HG03442 (cell line): ENCODE measurements around the gene PRDM2.

Experiments
- ATAC-seq: cut with Tn5 transposase; IDR thresholded peaks from one replicate; pipeline ENCODE4 v1.9.1; 2021; ENCODE audit warnings: mild to moderate bottlenecking, moderate library complexity; ENCODE audit not compliant: unreplicated experiment

PRDM2 gene

DNA sequence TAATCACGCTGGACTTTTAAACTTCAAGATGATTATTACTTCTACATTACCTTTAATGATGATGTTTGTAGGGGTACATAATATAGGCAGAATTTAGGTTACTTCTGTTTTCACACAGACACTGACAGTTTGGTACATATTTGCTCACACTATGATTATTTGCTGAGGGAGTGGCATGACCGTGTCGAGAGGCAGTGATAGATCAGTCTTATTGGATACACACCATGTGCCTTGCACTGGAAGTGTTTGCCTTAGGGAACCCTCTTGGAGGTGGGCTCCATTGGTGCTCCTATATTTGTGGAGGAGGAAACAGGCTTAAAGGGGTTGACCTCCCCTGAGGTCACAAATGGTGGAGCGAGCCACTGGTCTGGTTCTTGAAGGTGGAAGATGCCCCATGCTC lies 132.1 kb downstream of the PRDM2 start:
- no peak for ATAC-seq

DNA sequence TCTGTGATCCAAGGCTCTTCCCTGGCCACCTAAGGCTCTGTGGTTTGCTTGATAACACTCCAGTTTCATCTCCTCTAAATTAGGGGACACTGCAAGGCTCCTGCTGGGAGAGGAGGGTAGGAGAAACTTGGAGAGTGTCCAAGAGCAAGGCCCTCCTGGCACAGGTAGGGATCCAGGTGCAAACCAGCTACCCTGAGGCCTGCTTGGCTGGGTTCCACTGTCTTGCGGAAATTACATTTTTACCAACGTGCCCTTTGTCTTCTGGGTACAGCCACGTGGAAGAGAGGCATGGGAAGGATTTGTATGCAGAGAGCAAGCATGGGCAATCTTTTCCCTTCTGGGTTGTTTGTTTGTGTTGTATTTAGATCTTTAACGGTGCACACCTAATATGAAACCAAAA lies 132.5 kb downstream of the PRDM2 start:
- ATAC-seq = no peak

DNA sequence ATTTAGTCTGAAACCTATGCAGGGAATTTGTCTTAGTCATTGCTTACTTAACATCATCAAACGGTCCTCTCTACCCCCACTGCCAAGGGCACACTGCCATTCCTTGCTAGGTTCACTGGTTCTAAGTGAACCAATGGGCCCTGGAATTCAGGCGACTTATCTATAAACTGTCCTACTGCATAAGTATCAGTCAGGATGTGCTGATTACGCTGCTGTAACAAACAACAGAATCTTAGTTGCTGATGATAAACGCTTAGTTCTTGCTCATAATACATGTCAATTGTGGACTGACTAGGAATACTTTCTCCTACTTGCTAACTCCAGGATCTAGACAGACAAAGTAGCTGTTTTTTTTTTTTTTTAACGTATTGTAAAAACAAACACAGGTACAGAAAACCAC lies 136.1 kb downstream of the PRDM2 start:
- no peak for ATAC-seq

DNA sequence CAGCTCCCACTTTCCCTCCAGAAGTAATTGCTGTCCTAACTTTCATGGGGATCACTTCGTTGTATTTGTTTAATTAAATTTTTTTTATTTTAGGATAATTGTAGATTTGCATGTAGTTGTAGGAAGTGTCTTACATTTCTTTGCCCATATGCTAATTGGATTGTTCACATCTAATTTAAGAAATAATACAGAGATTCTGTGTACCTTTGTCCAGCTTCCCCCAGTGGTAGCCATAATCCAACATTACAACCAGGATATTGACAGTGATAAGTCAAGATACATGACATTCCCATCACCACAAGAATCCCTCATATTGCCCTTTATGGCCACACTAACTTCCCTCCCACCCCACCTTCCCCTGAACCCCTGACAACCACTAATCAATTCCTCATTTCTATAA lies 136.6 kb downstream of the PRDM2 start:
- no peak for ATAC-seq

DNA sequence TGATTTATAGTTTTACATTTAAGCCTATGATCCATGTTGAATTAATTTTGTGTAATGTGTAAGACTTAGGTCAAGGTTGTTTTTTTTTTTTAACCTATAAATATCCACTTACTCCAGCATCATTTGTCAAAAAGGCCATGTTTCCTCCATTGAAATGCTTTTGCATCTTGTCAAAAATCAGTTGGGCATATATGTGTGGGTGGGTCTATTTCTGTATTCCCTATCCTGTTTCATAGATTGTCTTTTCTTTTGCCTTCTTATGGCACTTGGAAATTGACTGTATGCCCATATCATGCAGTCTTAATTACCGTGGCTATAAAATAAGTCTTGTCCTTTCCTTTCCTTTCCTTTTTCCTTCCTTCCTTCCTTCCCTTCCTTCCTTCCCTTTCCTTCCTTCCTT lies 138.2 kb downstream of the PRDM2 start:
- no peak for ATAC-seq

DNA sequence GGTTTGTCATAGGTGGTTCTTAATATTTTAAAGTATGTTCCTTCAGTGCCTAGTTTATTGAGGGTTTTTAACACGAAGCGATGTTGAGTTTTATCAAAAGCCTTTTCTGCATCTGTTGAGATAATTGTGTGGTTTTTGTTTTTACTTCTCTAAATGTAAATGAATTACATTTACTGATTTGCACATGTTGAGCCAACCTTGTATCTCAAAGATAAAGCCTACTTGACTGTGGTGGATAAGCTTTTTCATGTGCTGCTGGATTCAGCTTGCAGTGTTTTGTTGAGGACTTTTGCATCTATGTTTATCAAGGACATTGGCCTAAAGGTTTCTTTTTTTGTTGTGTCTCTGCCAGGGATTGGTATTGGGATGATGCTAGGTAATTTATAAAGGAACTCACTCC lies 142.5 kb downstream of the PRDM2 start:
- no peak for ATAC-seq

DNA sequence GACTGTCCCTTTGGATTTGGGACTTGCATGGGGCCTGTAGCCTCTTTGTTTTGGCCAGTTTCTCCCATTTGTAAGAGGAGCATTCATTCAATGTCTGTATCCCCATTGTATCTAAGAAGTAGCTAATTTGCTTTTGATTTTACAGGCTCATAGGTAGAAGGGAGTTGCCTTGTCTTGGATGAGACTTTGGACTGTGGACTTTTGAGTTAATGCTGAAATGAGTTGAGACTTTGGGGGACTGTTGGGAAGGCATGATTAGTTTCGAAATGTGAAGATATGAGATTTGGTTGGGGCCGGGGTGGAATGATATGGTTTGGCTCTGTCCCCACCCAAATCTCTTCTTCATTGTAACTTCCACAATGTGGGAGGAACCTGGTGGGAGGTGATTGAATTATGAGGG lies 151.7 kb downstream of the PRDM2 start:
- no peak for ATAC-seq

DNA sequence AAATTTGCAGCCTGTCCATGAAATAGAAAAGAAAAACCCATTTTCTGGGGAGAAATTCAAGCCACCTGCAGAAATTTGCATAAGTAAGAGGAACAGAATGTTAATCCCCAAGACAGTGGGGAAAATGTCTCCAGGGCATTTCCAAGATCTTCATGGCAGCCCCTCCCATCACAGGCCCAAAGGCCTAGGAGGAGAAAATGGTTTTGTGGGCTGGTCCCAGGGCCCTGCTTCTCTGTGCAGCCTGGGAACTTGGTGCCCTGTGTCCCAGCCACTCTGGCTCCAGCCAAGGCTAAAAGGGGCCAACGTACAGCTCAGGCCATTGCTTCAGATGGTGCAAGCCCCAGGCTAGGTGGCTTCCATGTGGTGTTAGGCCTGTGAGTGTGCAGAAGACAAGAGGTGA lies 155.6 kb downstream of the PRDM2 start:
- ATAC-seq = no peak

DNA sequence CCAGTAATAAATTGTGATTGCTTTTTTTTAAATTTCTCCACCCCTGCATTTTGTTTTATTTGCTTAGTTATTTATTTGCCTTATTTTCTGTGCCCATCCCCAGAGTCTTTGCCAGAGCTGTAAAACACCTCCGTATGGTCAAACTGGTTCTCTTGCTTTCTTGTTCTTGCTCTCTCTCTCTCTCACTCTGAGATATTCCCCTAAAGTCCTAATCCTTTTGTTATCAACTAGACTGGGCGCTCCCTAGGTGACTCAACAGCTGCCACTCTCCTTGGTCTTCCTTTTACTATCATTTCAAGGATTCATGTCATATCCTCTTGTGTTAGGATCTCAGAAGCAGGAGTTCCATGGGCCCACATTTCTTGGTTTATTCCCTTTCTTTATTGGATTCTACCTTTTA lies 160.0 kb downstream of the PRDM2 start:
- no peak for ATAC-seq

DNA sequence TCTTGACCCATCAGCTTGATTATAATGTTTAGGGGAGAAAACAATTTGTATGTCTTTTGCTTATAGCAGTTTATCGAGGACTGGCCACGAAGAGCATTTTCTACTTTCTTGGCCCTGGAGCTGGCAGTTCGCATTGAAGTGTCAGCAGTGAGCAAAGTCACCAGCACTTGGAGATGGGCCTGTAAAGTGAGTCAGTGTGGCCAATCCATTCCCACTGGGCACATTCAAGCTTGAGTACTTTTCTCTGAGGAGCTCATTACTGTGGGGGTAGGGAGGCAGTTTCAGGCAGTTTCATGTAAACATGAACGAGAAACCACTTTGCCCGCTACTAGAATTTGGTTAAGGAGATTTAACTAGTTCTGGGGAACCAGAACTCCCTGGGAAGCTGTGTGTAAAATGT lies 164.8 kb downstream of the PRDM2 start:
- no peak for ATAC-seq

DNA sequence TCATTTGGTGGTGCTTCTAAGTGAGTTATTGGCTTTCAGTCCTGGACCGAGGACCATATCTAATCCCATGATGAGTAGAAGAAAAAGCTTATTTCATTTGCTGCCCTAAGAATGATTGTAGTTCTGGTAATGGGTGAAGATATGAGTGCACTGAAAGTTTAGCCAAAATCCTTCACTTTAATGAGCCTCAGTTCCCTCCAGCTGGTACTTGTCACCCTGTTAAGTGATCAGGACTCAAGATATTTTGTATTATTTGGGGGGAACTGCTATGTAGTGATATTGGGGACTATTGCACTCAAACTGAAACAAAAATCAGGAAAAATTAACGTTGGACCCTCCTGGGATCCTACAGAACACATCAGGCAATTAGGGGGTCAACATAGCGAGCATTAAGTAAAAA lies 165.9 kb downstream of the PRDM2 start:
- no peak for ATAC-seq

DNA sequence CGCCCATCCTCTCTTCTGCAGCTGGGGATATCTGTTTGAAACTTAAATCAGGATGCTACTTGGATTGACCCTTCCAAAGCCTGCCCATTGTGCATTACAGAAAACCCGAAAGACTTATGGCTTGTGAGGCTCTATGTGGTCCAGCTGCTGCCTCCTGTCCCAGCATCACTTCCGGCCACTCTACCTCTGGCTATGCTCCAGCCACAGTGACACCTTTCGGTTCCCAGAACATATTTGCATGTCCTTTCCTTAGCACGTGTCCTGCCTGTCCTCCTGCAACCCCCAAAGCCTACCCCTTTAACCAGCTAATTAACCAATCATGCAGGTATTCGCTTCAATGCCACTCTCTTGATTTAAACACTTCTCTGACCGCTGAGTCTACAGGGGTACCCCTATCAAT lies 167.6 kb downstream of the PRDM2 start:
- ATAC-seq = no peak

DNA sequence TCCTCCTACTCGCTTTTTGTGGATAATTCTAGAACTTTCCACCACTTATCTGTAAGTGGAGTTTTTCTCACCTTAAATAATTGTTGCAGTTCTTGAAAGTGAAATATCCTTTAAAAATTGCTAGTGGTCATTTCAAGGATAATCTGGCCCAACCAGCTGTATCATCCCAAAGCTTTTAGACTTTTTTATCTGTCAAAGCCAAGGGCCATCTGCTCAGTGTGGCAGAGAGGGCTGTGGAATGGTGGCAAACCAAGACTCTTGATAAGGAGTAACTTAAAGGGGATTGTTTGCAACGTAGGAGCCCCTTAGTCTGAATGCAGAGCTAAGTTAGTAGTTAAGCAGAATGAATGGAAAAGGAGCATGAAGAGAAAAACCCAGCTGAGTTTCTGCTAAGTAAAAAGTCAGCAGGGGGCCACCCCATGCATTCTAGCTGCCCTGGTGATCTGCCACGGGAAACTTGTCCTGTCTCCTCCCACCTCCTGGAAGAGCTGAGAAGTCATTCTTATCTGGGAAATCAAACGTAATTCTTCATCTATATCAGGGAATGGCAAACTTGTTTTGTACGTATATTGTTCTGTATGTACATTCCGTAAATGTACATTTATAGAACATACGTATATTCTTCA lies 169.3 kb downstream of the PRDM2 start:
- no peak for ATAC-seq

DNA sequence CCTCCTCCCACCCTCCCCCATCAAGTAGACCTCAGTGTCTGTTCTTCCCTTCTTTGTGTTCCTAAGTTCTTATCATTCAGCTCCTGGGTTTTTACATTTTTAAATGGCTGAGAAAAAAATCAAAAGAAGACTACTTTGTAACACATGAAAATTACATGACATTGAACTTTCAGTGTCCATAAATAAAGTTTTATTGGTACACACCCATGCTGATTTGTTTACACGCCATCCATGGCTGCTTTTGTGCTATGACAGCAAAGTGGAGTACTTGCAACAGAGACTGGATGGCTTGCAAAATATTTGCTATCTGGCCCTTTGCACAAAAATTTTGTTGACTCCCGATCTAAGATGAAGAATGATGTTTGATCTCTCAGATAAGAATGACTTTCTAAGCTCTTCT lies 171.4 kb downstream of the PRDM2 start:
- ATAC-seq = no peak

DNA sequence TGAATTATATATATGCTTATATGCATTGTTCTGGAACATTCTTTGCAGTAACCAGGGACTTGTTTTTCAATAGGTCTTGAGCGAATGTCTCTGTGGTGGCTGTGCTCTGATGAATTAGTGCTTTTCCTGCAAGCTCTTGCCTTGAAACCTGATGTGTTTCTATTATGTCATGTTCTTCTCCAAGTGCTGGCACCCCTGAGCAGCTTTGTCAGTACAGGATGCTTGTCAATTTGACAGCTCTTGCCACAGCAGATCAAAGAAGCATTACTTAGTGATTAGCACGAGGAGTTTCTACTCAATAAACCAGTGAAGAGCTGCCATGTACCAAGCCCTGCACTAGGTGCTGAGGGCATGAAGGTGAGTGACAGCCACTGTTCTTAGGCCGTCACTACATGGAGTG lies 171.9 kb downstream of the PRDM2 start:
- no peak for ATAC-seq

DNA sequence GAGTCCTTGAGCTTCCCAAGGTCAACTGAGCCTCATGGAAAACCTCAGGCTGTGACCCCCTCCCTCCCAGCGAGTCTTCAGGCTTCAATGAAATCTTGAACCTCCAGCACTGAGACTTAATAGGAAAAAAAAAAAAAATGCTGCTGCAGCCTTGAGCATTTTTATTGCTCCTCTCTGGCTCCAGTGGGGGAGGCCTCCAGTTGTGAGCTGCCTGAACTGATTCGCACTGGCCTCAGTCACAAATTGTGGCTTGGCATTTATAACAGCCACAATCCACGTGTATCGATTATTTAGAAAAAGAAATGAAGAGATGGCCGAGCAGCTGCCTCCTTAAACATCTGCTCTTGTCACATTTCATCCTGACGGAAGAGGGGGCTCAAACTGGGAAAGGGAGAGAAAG lies 173.0 kb downstream of the PRDM2 start:
- ATAC-seq = no peak
